Gastrocnemius medialis (tissue), 4 donors: ENCODE data around the gene ESR1.

Source experiments
- CTCF ChIP-seq, 5 experiments: fragments of 450-650 bp in 3 of 5; fragments of 200-600 bp in 2 of 5; sonication (generic) in 2 of 5; IDR thresholded peaks in 4 of 5; conservative IDR thresholded peaks in 1 of 5; 1 replicate in 4 of 5; 2 replicates in 1 of 5; pipeline ENCODE4 v1.5.1; 2016 to 2019; ENCODE audit warnings: antibody characterized with exemption in 5 of 5, mild to moderate bottlenecking in 3 of 5, moderate library complexity in 3 of 5
- POLR2A ChIP-seq, 2 donors: fragments of 450-650 bp; IDR thresholded peaks; one replicate each; pipeline ENCODE4 v1.6.1; 2017; ENCODE audit warnings: antibody characterized with exemption in 2 of 2, mild to moderate bottlenecking in 2 of 2, moderate library complexity in 2 of 2

- peak; percentile 64 to 78 (median 72) for TF ChIP-seq CTCF (IDR thresholded peaks at IDR 0.05 in 4 of 5, conservative IDR thresholded peaks at IDR 0.05 in 1 of 5)
- TF ChIP-seq POLR2A (IDR thresholded peaks at IDR 0.05): no peak
These were observed 42.0 kb upstream of the ESR1 start for GRCh38 chr6:151765444-151765886.
